Measurements from ENCODE around the gene PTGES2.

The PTGES2 gene

GRCh38 chr9:128153060-128153946 is 25.8 kb upstream of the PTGES2 start:
- DNase-seq (ENCODE audit: low read depth in 2 of 2), result no peak

GRCh38 chr9:128152133-128153059 is 24.9 kb upstream of the PTGES2 start:
- DNase-seq (ENCODE audit: low read depth in 2 of 2), result no peak

- DNase-seq (ENCODE audit: low read depth in 2 of 2), result no peak
Observed at GRCh38 chr9:128151309-128152132, 24.0 kb upstream of the PTGES2 start.

- DNase-seq (ENCODE audit: low read depth in 2 of 2), result no peak
Observed at GRCh38 chr9:128150594-128151308, 23.2 kb upstream of the PTGES2 start.

GRCh38 chr9:128149951-128150593 is 22.5 kb upstream of the PTGES2 start:
- DNase-seq (ENCODE audit: low read depth in 2 of 2), result no peak

GRCh38 chr9:128149001-128149701 is 21.6 kb upstream of the PTGES2 start, which contains the start of gene LCN2:
LCN2 (plus strand) TSS chr9:128149453; CDS start chr9:128149526, 73 bp downstream.
- DNase-seq (ENCODE audit: low read depth in 2 of 2), result no peak

GRCh38 chr9:128148509-128149000 is 21.0 kb upstream of the PTGES2 start:
- DNase-seq (ENCODE audit: low read depth in 2 of 2), result no peak

- DNase-seq (ENCODE audit: low read depth in 2 of 2), result no peak
Observed at GRCh38 chr9:128146591-128147120, 19.1 kb upstream of the PTGES2 start.

GRCh38 chr9:128145951-128146351 is 18.4 kb upstream of the PTGES2 start:
- no peak for DNase-seq (ENCODE audit: low read depth in 2 of 2)

- DNase-seq (ENCODE audit: low read depth in 2 of 2), result no peak
Observed at GRCh38 chr9:128145536-128145935, 18.0 kb upstream of the PTGES2 start.

- no peak for DNase-seq (ENCODE audit: low read depth in 2 of 2)
Observed at GRCh38 chr9:128144239-128145181, 17.0 kb upstream of the PTGES2 start.

- no peak for DNase-seq (ENCODE audit: low read depth in 2 of 2)
Observed at GRCh38 chr9:128143525-128144238, 16.2 kb upstream of the PTGES2 start.

- DNase-seq (ENCODE audit: low read depth in 2 of 2), result no peak
Observed at GRCh38 chr9:128142596-128142995, 15.1 kb upstream of the PTGES2 start.

- no peak for DNase-seq (ENCODE audit: low read depth in 2 of 2)
Observed at GRCh38 chr9:128142061-128142460, 14.5 kb upstream of the PTGES2 start.

- DNase-seq (ENCODE audit: low read depth in 2 of 2), result no peak
Observed at GRCh38 chr9:128141604-128142003, 14.1 kb upstream of the PTGES2 start.

GRCh38 chr9:128139621-128140020 is 12.1 kb upstream of the PTGES2 start:
- DNase-seq (ENCODE audit: low read depth in 2 of 2), result no peak

- no peak for DNase-seq (ENCODE audit: low read depth in 2 of 2)
Observed at GRCh38 chr9:128138001-128138400, 10.5 kb upstream of the PTGES2 start.

Data from stimulated activated CD4-positive, alpha-beta T cell treated with anti-CD3 and anti-CD28 coated beads, Interleukin-15, amount 100 ng/mL, for 48 hours (primary cell).